Right lobe of liver (tissue), 6 donors: ENCODE measurements around the gene STMN1. TPM values are rescaled to one million over a fixed set of nuclear protein-coding genes. Genes with fewer than 3 reads are reported as not detected.

ENCODE experiments used
- ATAC-seq, 4 donors: fragments of 200-7000 bp; cut with Tn5 transposase; one replicate each; pipeline ENCODE4 v1.9.1; 2020; ENCODE audit warnings: mild to moderate bottlenecking in 4 of 4, moderate library complexity in 4 of 4
- DNase-seq, 3 donors: peaks; one replicate each; pipeline ENCODE4 v3.0.0-alpha.2; 2020
- H3K27ac ChIP-seq, 3 donors: fragments of 200-600 bp; one replicate each; pipeline ENCODE4 v1.8.0; 2022
- H3K27me3 ChIP-seq, 2 donors: fragments of 200-600 bp; one replicate each; pipeline ENCODE4 v1.8.0; 2022
- H3K36me3 ChIP-seq, 4 donors: fragments of 200-600 bp; sonication (generic) in 1 of 4; one replicate each; pipeline versions ENCODE4 v1.5.1 to v1.8.0; 2017 to 2022; ENCODE audit warnings: control low read depth in 1 of 4
- H3K4me1 ChIP-seq, 4 donors: fragments of 200-600 bp; sonication (generic) in 1 of 4; one replicate each; pipeline versions ENCODE4 v1.5.1 to v1.8.0; 2017 to 2022; ENCODE audit warnings: control low read depth in 1 of 4
- H3K4me3 ChIP-seq, 3 donors: fragments of 200-600 bp; one replicate each; pipeline ENCODE4 v1.8.0; 2022
- H3K9me3 ChIP-seq, 4 donors: fragments of 200-600 bp; sonication (generic) in 1 of 4; one replicate each; pipeline versions ENCODE4 v1.5.1 to v1.8.0; 2017 to 2022; ENCODE audit warnings: control low read depth in 1 of 4
- POLR2A ChIP-seq: fragments of 450-650 bp; IDR thresholded peaks from one replicate; pipeline ENCODE4 v1.6.1; 2017; ENCODE audit warnings: antibody characterized with exemption, mild to moderate bottlenecking
- WGBS: methylation state at CpG from one replicate; pipeline ENCODE4 v1.1.6; 2018; ENCODE audit warnings: low coverage, low lambda C conversion rate; ENCODE audit not compliant: insufficient coverage; ENCODE audit errors: missing lambda C conversion rate; 5-methylcytosine and 5-hydroxymethylcytosine counted together
- intact Hi-C, 2 donors: fragments of 100-400 bp; cut with DNase I; formaldehyde crosslinking; loops; one replicate each; pipeline versions ENCODE4 v1.11.2 to v1.14.1; 2022
- total RNA-seq, 6 experiments: library from RNA; depleted of rRNA in 2 of 6; stranded (reverse); fragments of >200 nt in 2 of 6; fragmentation: NEBNext Ultra II Directional in 3 of 6; extraction: Animal tissue kit (Norgen Biotek cat#: 25700) in 3 of 6; gene quantifications; one replicate each; pipeline versions ENCODE4 v1.1.0 to v1.2.4, GENCODE V29; 2016 to 2023
- TF ChIP-seq, protein P1 (sequence below), 4 donors: fragments of 200-600 bp in 3 of 4; fragments of 450-650 bp in 1 of 4; IDR thresholded peaks; one replicate each; pipeline versions ENCODE4 v1.5.1 to v1.8.0; 2016 to 2022; ENCODE audit warnings: antibody characterized with exemption in 4 of 4, mild to moderate bottlenecking in 2 of 4
- donor health status: DM: no; HTN: yes; CAD: no.
- donor health status: DM: no; HTN: no; CAD: no.
- donor health status: DM: no; HTN: no; CAD: no.
- donor health status: DM: no; HTN: yes; CAD: no.
- donor health status: DM: no; HTN: yes; CAD: no.

The STMN1 gene
- total RNA-seq, 6 experiments from 2014 or later = 2.1 to 11.7 (median 6.8) TPM

DNA sequence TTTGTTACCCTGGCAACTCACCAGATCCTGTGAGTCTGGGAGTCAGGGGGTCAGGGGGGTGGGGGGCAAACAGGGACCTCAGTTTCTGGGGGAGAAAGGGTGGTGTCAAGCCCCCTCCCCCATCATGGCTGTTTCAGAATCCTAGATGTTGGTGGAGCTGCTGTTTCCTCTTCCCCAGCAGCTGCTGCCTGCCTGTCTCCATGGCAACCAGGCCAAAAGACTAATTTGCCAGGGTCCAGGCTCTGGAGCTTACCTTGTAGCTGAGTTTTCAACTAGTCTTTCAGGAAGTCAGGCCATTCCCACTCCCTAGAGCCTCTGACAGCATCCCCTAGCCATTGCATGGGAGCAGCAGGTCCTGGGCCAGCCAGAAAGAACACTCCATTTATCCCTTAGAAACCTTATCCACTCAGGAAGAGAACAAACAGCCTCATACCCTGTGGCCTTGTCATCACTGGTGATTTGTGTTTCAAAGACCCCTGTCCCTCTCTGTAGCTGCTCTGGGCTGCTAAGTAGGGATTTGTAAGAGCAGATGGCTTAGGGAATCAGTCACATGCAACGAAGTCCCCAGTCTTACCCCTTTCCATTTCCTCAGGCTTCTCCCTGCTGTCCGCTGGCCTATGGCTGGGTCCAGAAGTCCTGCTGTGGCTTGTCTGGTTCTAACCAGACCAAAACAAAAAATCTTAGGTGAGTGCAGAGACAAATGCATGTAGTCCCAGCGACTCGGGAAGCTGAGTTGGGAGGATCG lies 21.5 kb upstream of the STMN1 start:
- peaks cover 0 to 11% (median 4%) of the 10 kb centered on the region in 4 donors for H3K4me1 ChIP-seq
- peaks cover 0 to 9% of the 10 kb centered on the region in 2 donors for H3K27me3 ChIP-seq
- DNase-seq (no peak), ATAC-seq (no peak)
- TF ChIP-seq, protein P1, sequence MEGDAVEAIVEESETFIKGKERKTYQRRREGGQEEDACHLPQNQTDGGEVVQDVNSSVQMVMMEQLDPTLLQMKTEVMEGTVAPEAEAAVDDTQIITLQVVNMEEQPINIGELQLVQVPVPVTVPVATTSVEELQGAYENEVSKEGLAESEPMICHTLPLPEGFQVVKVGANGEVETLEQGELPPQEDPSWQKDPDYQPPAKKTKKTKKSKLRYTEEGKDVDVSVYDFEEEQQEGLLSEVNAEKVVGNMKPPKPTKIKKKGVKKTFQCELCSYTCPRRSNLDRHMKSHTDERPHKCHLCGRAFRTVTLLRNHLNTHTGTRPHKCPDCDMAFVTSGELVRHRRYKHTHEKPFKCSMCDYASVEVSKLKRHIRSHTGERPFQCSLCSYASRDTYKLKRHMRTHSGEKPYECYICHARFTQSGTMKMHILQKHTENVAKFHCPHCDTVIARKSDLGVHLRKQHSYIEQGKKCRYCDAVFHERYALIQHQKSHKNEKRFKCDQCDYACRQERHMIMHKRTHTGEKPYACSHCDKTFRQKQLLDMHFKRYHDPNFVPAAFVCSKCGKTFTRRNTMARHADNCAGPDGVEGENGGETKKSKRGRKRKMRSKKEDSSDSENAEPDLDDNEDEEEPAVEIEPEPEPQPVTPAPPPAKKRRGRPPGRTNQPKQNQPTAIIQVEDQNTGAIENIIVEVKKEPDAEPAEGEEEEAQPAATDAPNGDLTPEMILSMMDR (IDR thresholded peaks at IDR 0.05) = no peak
- TF ChIP-seq POLR2A = no peak
- WGBS = 94% methylated on average over 3 of the region's 5 CpGs
- no peak overlapping the region for H3K27ac ChIP-seq
- H3K36me3 ChIP-seq = no peaks in the 10 kb centered on the region
- H3K9me3 ChIP-seq = no peaks in the 10 kb centered on the region
- H3K4me3 ChIP-seq = no peak overlapping the region
- intact Hi-C loops = no loop called here

DNA sequence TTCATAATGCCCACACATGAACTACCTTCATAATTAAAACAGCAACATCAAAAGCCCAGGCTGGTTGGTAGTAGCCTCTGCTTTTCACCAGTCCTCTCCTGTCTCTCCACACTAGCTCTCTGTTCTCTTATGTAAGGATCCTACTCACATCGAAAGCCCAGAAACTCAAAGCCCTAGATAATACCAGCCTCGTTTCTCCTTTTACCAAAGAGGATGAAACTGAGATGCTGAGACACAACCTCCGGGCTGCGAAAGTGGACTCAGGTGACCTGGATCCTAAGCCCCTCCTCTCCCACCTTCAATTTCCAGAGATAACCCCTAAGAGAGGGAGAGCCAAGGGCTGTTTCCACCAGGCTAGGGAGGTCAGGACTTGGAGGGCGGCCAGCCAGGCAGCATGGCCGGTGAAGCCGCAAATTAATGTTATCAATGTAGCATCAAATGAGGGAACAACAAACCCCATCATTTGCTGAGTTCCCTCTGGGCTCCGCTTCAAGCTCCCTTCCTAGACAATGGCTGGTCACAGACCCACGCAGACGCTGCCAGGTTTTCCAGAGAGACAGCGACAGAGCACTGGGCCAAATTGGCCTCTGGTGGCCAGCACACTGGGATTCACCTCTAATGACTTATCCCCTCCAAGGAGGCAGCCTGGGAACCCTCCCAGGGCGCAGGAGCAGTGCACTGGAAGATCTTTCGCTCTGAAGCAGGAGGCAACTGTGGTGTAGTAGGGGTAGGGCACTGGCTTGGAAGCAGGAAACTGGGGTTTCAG lies 20.7 kb upstream of the STMN1 start:
- Histone ChIP-seq H3K27ac (no peak overlapping the region), H3K4me1 (peaks cover 0 to 15% (median 5%) of the 10 kb centered on the region in 4 donors), H3K36me3 (no peaks in the 10 kb centered on the region), H3K4me3 (no peak overlapping the region), H3K9me3 (no peaks in the 10 kb centered on the region), H3K27me3 (peaks cover 0 to 15% of the 10 kb centered on the region in 2 donors)
- TF ChIP-seq POLR2A = no peak
- TF ChIP-seq, protein P1 (IDR thresholded peaks at IDR 0.05) = no peak
- intact Hi-C loops = no loop called here
- 73% methylated on average over 8 of the region's 13 CpGs for WGBS
- ATAC-seq = no peak
- DNase-seq = no peak

DNA sequence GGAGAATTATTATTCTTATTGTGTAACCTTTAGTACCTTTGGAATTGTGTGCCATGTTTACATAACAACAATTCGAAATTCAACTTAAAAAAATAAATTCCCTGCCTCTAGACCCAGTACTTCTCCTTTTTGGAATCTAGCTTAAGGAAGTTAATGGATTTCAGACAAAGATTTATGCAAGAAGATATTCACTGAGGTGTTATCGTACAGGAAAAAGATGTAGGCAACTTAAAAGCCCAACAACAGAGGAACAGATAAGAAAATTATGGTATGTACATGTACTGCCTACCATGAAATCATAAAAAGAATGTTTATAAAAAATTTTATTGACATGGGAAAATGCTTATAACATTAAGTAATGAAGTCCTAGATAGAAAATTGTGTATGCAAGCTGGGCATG lies 18.2 kb upstream of the STMN1 start:
- H3K36me3 ChIP-seq = no peaks in the 10 kb centered on the region
- ATAC-seq (no peak), DNase-seq (no peak)
- intact Hi-C loops = no loop called here
- H3K9me3 ChIP-seq = no peaks in the 10 kb centered on the region
- peaks cover 0 to 15% of the 10 kb centered on the region in 2 donors for H3K27me3 ChIP-seq
- no peak overlapping the region for H3K27ac ChIP-seq
- no peak for TF ChIP-seq POLR2A
- TF ChIP-seq, protein P1 (IDR thresholded peaks at IDR 0.05) = no peak
- H3K4me3 ChIP-seq = no peak overlapping the region
- 39% methylated on average over 2 of the region's 2 CpGs for WGBS
- H3K4me1 ChIP-seq = peaks cover 0 to 15% (median 5%) of the 10 kb centered on the region in 4 donors

DNA sequence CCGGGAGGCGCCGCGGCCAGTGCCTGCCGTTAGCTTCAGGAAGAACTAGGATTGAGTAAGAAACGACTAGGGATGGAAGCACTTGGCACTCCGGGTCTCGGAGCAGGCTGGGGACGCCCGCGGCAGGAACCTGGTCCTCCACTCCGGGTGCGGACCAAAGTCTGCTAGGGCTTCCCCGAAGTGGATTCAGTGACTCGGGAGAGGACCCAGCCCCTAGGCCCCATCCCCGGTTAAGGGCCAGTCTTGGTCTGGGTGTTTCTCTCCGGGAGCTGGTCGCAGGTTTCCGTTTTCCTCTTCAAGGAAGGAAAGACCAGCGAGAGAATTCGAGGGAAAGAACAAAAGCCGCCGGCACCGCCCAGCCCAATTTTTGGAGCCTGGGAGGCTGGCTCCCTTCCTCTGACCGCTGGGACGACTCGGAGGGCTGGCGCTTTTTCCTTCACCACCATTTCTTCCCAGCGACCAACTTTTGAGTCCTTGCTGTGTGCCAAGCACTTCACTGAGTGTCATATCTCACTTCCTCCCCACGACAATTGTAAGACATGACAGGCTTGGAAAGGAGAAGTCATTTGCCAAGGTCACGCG lies 16.8 kb upstream of the STMN1 start:
- peaks cover 0 to 15% (median 5%) of the 10 kb centered on the region in 4 donors for H3K4me1 ChIP-seq
- 2% methylated on average over 18 of the region's 32 CpGs for WGBS
- peak; percentile 58 to 72 (median 64) for ATAC-seq
- intact Hi-C loops = no loop called here
- H3K4me3 ChIP-seq = peak overlapping the region; percentile 30 to 45 (median 40)
- H3K27ac ChIP-seq = peak overlapping the region in 2 of 3 donors; percentile 19 to 25
- no peaks in the 10 kb centered on the region for H3K9me3 ChIP-seq
- TF ChIP-seq, protein P1 (IDR thresholded peaks at IDR 0.05) = no peak
- no peak for TF ChIP-seq POLR2A
- H3K27me3 ChIP-seq = peaks cover 0 to 15% of the 10 kb centered on the region in 2 donors
- DNase-seq = peak in 1 of 3 donors; percentile 51
- no peaks in the 10 kb centered on the region for H3K36me3 ChIP-seq
